GM12892 (cell line): ENCODE measurements around the gene GPR85. TPM values are rescaled to one million over a fixed set of nuclear protein-coding genes. Genes with fewer than 3 reads are reported as not detected.
"Not testable (repeated sequence)": the region's sequence is repeated elsewhere in the genome, so short reads cannot be mapped to it uniquely, and the experiment has no call there.

ENCODE experiments used
- DNase-seq: peaks from one replicate; pipeline ENCODE4 v3.0.0; 2011; ENCODE audit not compliant: insufficient read length
- FAIRE-seq: peaks from 2 replicates; lab custom pipeline; 2011; peaks lifted over from hg19 to GRCh38; lab: Jason Lieb, UNC
- POLR2A ChIP-seq: IDR thresholded peaks from 2 replicates; pipeline ENCODE4 v1.6.1; 2011; ENCODE audit warnings: low read depth, low read length, control low read depth
- POLR2AphosphoS5 ChIP-seq: IDR thresholded peaks from 2 replicates; pipeline ENCODE4 v1.6.1; 2011; ENCODE audit warnings: low read depth, low read length, control low read depth
- TAF1 ChIP-seq: IDR thresholded peaks from 2 replicates; pipeline ENCODE4 v1.6.1; 2011; ENCODE audit warnings: low read depth, mild to moderate bottlenecking, control low read depth, low read length, borderline replicate concordance
- polyA plus RNA-seq: library from polyadenylated mRNA; unstranded; fragments of >200 nt; gene quantifications from one replicate; pipeline ENCODE4 v1.2.1, GENCODE V29; 2012; ENCODE audit warnings: missing spikeins, inconsistent platforms; ENCODE audit not compliant: missing spikeins

The GPR85 gene
- polyA plus RNA-seq = not detected

DNA sequence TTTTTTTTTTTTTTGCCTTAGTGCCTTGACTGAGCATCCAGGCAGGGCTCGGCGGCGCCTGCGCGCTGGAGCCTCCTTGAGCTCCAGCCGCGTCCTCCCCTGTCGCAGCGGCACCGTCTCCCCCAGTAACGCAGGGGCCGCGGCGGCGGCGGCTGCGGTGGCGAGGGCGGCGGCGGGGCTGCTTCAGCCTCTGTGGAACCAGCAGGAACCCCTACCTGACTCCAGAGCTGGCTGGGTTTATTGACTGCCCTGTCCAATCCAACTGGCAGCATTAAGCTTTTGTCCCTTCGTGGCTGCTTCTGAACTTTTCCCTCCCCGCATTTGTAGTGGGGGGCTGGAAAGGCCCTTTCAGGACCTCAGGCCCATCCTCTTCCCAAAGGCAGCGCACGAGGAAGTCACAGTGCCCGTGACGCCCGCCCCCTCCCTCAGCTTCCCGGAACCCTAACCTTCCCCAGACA is at the start of gene GPR85:
Gene GPR85, minus strand, starts transcription at position 397 of the 458 bp plus-strand sequence. CDS start 2,106 bp downstream, outside the sequence.
- TF ChIP-seq POLR2A = no peak
- no peak for FAIRE-seq
- DNase-seq = peak; percentile 33

- no peak for FAIRE-seq
- no peak for TF ChIP-seq TAF1
- no peak for TF ChIP-seq POLR2A
- no peak for TF ChIP-seq POLR2AphosphoS5
- no peak for DNase-seq
Observed at GRCh38 chr7:113134025-113134424, 47.4 kb upstream of the GPR85 start.

- no peak for DNase-seq
- no peak for FAIRE-seq
- TF ChIP-seq POLR2A (no peak), TAF1 (no peak), POLR2AphosphoS5 (no peak)
Observed at GRCh38 chr7:113131367-113131766, 44.7 kb upstream of the GPR85 start.

DNA sequence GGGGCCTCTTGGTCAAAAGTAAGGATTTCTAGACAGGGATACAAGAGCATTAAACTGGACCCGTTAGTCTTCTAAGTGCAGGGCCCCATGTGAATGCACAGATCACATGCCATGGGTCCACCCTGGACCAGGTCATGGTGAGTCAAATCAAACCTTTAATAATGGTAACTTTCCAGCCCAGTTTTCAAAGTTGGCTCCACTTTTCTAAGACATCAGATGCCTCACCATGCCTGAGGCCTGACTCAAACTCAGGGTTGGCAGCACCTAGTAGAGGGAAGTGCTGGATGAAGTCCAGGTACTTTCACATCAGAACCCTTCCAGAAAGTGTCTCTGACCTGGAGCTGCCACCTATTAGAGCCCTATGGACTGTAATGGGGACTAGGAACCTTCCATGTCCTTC is 41.4 kb upstream of the GPR85 start:
- DNase-seq = no peak
- no peak for FAIRE-seq
- no peak for TF ChIP-seq TAF1
- TF ChIP-seq POLR2A = no peak
- TF ChIP-seq POLR2AphosphoS5 = no peak

DNA sequence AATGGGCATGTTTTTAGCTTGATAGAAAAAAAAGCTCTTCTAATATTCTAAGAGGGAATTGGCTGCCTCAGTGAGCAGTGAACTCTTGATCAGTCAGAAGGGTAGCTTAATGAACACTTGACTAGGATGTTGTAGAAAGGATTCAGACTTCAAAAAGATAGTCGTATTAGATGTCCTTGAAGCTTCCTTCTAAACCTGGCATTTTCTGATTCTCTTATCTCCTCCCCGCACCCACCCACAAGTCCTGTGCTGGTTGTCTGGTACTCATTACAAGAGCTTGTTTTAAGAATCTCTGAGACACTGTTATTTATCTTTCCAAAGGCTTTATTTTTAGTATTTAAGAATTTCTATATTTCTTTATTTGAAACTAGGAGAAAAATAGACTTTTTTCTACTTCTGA is 39.1 kb upstream of the GPR85 start:
- no peak for TF ChIP-seq POLR2AphosphoS5
- TF ChIP-seq TAF1 = no peak
- no peak for TF ChIP-seq POLR2A
- FAIRE-seq (no peak), DNase-seq (no peak)

DNA sequence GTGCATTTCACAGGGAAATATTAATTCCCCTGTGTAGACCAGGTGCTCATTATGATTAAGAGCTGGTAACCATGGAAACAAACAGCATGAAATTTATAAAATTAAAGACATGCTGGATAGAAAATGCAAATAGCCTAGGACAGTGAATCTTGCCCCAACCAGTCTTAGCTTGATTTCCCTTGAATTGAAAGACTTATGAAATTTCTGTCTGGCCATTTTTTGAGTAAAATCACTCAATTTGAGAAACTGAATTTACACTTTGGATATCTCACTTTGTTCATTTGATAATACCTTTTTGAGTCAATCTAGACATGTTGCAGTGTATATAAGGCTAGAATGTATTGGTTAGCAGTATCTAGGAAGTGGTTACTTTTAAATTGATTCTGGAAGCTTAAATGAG is 36.1 kb upstream of the GPR85 start:
- no peak for DNase-seq
- TF ChIP-seq POLR2A (no peak), POLR2AphosphoS5 (no peak), TAF1 (no peak)
- FAIRE-seq = no peak

DNA sequence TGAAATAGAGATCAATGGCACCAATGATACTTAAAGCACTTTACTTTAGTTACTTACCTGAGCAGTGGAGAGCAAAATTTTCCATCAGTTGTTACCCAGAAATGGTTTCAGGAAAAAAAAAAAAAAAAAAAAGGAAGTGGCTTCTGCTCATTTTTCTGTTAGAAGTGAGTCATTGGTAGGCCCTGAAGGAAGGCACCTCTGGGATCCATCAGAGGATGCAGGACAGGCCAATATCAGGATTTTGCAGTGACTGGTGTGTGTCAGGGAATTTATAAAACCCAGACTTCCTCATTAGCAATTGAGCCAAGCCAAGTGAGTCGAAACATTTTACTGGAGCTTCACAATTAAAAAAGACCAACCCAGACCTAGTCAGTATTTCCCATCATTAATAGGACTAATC is 34.0 kb upstream of the GPR85 start:
- DNase-seq = no peak
- TF ChIP-seq POLR2AphosphoS5 (no peak), TAF1 (no peak), POLR2A (no peak)
- FAIRE-seq = no peak

DNA sequence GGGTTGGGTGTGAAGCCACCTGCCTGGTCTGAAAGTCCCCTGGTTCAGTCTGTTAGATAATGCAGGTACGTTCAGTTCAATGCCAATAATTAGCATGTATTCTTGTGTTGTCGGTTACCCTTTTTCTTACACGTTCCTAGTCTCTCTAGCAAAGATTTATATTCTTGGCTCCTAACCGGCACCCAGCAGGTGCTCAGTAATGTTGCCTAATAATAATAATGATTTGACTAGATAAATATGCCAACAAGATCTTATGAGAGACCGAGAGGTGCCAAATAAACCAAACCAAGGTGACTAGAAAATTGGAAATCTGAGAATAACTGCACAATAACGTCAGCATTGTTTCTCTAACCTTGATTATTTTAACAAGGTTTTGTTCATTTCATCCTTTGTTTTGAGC is 32.8 kb upstream of the GPR85 start:
- no peak for DNase-seq
- TF ChIP-seq TAF1 = no peak
- no peak for TF ChIP-seq POLR2AphosphoS5
- TF ChIP-seq POLR2A = no peak
- peak; percentile 24 for FAIRE-seq

GRCh38 chr7:113118074-113118959 is 31.7 kb upstream of the GPR85 start, which contains the start of gene SMIM30:
Gene SMIM30, minus strand, starts transcription at chr7:113118554. Its CDS starts 976 bp downstream, at chr7:113117578.
- DNase-seq (peak; percentile 40), FAIRE-seq (peak; percentile 98)
- TF ChIP-seq POLR2AphosphoS5 (0 out of 2 replicates have a peak, but pooled peaks have one; percentile 67), POLR2A (peak; percentile 75), TAF1 (peak; percentile 88)

- not testable (repeated sequence) for DNase-seq, FAIRE-seq
Observed at GRCh38 chr7:113117374-113117774, 30.7 kb upstream of the GPR85 start.

- DNase-seq (no peak), FAIRE-seq (no peak)
- TF ChIP-seq POLR2AphosphoS5 (no peak), POLR2A (no peak), TAF1 (no peak)
Observed at GRCh38 chr7:113113912-113114311, 27.3 kb upstream of the GPR85 start.

DNA sequence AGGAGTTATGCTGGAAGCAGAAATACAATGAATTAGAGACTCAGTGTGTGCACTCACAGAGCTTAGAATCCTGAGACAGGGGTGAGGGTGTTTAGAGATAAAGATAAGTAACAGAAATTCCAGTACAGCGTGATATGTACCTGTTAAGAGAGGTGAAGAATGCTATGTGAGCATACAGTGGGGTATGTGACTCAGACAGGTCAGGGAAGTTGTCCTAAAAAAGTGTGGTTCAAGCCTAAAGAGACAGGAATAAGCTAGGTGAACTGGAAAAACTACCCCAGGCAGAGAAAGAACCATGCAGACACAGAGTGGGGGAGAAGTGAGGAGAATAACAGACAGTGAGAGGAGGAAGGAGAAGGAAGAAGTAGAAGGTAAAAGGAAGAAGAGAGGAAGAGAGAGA is 23.1 kb upstream of the GPR85 start:
- DNase-seq (no peak), FAIRE-seq (no peak)
- TF ChIP-seq TAF1 (no peak), POLR2AphosphoS5 (no peak), POLR2A (no peak)

DNA sequence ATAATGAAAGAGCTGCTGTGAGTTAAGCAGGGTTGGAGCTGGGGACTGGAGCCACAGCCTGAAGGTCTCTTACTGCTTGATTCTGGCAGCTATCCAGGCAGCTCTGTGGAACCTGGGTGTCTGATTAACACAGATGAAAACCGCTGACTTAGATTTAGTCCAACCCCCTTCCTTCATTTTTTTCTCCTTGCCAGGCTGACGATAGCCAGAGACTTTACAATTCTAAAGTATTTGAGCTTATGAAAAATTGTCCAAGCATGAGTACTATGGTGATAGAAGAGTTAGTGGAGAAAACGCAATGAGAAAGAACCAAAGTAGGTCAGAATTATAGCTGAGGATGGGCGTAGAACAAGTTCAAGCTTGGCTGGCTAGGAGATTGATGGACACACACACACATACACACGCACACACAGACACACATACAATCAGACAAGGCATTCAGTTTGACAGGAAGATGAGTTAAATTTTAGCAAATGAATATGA is 13.5 kb upstream of the GPR85 start:
- TF ChIP-seq POLR2AphosphoS5 = no peak
- TF ChIP-seq TAF1 = no peak
- TF ChIP-seq POLR2A = no peak
- DNase-seq = no peak
- FAIRE-seq = no peak
